ENCODE data around the gene RGS3.

RGS3 gene

DNA sequence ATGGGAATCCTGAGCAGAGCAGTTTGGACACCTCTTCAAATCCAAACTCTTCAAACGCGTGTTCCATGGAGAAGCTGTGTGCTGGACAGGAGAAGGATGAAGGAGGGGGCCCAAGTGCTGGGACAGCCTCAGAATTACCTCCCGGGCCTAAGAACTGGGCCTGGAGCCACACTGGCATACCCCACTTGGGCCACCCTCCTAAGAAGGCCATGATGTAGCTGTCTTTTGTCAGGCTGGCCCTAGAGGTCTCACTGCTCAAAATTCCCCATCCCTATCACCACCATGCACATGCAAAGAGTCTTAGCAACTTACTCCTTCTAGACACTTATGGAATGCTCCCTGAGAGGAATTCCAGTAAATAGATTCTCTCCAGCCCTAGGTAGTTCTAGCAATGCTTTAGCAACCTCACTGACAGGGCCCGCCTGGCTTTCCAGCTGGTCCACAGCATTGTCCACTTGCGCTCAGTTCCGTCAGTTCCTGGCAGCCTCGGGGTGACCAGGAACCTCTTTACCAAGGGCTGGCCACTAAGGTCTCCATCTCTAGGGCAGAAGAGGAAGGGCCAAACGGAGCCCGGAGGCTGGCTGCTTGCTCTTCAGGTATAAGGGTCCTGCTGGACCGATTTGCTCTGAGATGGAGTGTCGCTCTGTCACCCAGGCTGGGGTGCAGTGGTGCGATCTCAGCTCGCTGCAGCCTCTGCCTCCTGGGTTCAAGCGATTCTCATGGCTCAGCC is 75.3 kb downstream of the RGS3 start:
- H3K4me3 ChIP-seq (ENCODE audit: low read depth, low read length) = no peak overlapping the region

DNA sequence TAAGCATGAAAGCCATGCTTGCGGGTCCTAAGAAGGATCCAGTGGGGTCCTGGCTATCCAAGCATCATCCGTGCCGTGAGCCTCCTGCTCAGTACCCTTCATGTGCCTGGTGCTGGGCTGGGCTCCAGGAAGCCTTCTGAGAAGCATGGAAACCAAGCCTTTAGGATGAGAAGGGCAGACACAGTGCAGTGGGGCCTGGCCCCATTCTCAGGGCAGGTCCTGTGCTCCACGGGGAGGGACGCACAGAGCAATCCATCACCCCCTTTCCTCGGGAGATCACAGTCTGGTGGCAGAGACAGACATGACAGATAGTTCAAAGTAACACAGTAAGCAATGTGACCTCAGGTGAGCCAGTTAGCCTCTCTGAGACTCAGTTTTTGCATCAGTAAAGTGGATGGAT is 76.9 kb downstream of the RGS3 start:
- H3K4me3 ChIP-seq (ENCODE audit: low read depth, low read length) = no peak overlapping the region
- TF ChIP-seq, protein P1, sequence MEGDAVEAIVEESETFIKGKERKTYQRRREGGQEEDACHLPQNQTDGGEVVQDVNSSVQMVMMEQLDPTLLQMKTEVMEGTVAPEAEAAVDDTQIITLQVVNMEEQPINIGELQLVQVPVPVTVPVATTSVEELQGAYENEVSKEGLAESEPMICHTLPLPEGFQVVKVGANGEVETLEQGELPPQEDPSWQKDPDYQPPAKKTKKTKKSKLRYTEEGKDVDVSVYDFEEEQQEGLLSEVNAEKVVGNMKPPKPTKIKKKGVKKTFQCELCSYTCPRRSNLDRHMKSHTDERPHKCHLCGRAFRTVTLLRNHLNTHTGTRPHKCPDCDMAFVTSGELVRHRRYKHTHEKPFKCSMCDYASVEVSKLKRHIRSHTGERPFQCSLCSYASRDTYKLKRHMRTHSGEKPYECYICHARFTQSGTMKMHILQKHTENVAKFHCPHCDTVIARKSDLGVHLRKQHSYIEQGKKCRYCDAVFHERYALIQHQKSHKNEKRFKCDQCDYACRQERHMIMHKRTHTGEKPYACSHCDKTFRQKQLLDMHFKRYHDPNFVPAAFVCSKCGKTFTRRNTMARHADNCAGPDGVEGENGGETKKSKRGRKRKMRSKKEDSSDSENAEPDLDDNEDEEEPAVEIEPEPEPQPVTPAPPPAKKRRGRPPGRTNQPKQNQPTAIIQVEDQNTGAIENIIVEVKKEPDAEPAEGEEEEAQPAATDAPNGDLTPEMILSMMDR (IDR thresholded peaks at IDR 0.05; ENCODE audit: low read depth, low read length) = no peak

More for the DNA sequence above, 75.3 kb downstream of the RGS3 start:
- TF ChIP-seq, protein P1 (IDR thresholded peaks at IDR 0.05; ENCODE audit: low read depth, low read length) = no peak

DNA sequence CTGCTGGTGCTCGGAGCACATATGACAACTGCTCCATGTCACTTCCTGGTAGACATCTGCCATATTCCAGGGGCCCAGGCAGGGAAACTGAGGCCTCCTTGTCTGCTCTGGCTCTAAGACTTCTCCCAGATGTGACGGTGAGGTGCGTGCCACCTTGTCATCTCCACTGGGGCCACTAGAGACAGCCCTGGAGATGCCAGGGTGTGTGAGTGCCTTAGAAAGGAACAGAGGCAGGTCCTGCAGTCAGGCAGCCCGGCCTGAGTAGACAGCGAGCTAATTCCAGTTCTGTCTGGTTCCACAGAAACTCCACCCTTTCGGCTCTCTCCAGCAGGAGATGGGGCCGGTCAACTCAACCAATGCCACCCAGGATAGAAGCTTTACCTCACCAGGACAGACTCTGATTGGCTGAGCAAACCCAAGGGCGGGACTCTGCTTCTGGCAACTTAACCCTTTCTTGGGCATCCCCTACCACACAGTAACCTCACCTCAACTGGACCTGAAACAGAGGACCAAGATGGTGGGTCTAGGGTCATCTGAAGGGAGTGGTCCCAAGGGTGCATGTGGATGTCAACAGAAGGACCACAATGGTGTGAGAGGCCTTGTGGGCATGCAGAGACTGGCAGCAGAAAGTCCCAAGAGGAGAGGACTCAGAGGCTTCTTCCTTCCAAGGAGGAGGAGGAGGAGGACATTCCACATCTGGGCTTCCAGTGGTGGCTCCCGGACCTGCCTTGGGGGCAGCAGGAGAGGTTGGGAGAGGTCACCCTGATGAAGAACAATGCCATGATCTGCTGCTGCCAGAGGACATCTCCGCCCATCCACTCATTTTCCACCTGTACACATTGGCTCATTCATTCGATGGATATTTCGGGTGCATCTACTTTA is 77.7 kb downstream of the RGS3 start:
- no peak overlapping the region for H3K4me3 ChIP-seq (ENCODE audit: low read depth, low read length)
- TF ChIP-seq, protein P1 (IDR thresholded peaks at IDR 0.05; ENCODE audit: low read depth, low read length) = no peak

DNA sequence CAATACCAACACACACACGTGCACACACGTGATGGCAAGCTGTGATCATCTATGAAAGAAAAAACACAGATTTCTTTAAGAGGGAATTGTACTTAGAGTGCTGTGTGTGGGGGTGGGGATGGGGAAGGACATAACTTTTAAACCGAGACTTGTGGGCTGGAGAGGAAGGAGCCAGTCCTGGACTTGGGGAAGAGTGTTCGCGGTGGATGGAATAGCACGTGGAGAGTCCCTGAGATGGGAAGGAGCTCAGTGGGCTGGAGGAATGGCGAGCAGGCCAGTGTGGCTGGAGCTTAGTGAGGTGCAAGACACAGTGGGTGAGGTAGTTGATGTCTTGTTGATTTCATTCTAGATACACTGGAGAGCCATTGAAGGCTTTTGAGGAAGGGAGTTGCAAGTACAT is 78.5 kb downstream of the RGS3 start:
- TF ChIP-seq, protein P1 (IDR thresholded peaks at IDR 0.05; ENCODE audit: low read depth, low read length) = no peak
- no peak overlapping the region for H3K4me3 ChIP-seq (ENCODE audit: low read depth, low read length)

DNA sequence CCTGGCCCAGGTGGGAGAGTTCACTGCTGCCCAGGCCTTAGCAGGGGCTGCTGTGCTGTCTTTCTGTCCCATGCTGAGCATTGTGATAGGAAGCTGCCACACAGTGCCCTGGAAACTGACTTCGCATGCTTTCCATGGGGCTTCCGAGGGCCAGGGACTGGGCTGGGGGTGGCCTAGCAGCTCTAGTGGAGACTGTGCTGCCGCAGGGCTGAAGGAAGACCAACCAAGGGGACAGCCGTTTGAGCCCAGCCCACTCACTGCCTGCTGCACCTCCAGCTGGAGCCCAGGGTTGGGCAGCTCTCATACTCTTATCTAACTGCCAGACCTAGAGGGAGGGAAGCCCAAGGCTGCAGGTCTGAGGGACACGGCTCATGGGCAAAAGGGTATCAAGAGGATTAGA is 79.2 kb downstream of the RGS3 start:
- TF ChIP-seq, protein P1 (IDR thresholded peaks at IDR 0.05; ENCODE audit: low read depth, low read length) = no peak
- H3K4me3 ChIP-seq (ENCODE audit: low read depth, low read length) = no peak overlapping the region

DNA sequence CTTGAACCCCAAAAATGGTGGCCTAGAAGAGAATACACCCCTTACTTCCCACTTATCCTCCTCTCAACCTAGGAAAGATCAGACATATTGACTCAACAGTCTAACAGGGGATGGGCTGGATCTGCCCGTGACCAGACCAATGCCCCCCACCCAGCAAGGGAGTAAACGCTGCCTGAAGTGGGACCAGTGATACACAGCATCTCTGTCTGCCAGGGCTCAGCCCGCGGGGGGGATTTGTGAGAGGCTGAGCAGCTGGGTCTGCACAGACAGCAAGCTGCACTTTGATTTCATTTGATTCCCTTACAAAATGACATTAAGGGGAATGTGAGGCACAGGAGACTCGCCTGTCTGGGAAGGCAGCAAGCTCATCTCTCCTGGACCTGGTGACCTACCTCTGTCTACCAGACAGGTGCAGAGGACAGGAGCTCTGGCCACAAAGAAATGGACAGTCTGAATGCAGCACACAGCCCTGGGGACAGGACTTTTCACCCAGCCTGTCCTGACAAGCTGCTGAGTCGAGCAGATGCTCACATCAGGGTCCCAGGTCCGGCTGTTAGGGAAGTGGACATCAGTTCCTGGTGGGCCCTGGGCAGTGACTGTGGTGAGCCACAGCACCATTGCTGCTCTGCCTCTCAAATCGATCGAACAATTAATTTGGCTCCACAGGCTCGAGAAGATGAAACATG is 79.9 kb downstream of the RGS3 start:
- H3K4me3 ChIP-seq (ENCODE audit: low read depth, low read length) = no peak overlapping the region
- TF ChIP-seq, protein P1 (IDR thresholded peaks at IDR 0.05; ENCODE audit: low read depth, low read length) = no peak

Measured in WI38 (cell line).